Peyer's patch (tissue), 4 donors: Measurements from ENCODE around the gene HSP90AB1.

Experiments
- POLR2A ChIP-seq, 2 donors: fragments of 450-650 bp; IDR thresholded peaks; one replicate each; pipeline ENCODE4 v1.5.1; 2017; ENCODE audit warnings: antibody characterized with exemption in 2 of 2, mild to moderate bottlenecking in 2 of 2, moderate library complexity in 2 of 2
- TF ChIP-seq, protein P1 (sequence below), 6 experiments: fragments of 450-650 bp in 4 of 6; fragments of 200-600 bp in 2 of 6; sonication (generic) in 1 of 6; IDR thresholded peaks; one replicate each; pipeline ENCODE4 v1.5.1; 2017 to 2019; ENCODE audit warnings: antibody characterized with exemption in 6 of 6, mild to moderate bottlenecking in 3 of 6, moderate library complexity in 1 of 6

DNA sequence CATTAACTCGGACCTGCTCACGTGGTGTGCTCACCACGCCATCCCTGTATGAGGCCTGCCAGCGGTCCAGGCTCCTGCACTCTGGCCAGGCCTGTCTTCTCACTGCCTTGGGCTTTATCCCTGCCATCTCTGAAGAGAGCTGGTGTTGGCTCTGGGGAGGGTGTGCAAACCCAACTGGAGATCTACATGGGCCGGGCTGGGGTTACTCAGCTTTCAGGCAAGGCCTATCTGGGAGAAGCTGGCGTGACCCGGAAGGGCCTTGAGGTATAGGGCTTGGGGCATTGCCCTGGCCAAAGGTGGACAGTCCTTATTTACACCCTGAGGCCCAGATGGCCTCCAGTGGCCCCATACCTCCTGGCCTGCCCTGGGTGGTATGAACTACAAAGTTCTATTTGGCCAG is 18.5 kb upstream of the HSP90AB1 start:
- TF ChIP-seq, protein P1, sequence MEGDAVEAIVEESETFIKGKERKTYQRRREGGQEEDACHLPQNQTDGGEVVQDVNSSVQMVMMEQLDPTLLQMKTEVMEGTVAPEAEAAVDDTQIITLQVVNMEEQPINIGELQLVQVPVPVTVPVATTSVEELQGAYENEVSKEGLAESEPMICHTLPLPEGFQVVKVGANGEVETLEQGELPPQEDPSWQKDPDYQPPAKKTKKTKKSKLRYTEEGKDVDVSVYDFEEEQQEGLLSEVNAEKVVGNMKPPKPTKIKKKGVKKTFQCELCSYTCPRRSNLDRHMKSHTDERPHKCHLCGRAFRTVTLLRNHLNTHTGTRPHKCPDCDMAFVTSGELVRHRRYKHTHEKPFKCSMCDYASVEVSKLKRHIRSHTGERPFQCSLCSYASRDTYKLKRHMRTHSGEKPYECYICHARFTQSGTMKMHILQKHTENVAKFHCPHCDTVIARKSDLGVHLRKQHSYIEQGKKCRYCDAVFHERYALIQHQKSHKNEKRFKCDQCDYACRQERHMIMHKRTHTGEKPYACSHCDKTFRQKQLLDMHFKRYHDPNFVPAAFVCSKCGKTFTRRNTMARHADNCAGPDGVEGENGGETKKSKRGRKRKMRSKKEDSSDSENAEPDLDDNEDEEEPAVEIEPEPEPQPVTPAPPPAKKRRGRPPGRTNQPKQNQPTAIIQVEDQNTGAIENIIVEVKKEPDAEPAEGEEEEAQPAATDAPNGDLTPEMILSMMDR (IDR thresholded peaks at IDR 0.05): no peak
- no peak for TF ChIP-seq POLR2A (IDR thresholded peaks at IDR 0.05)
